ENCODE measurements around the gene EVC2.

EVC2 gene

DNA sequence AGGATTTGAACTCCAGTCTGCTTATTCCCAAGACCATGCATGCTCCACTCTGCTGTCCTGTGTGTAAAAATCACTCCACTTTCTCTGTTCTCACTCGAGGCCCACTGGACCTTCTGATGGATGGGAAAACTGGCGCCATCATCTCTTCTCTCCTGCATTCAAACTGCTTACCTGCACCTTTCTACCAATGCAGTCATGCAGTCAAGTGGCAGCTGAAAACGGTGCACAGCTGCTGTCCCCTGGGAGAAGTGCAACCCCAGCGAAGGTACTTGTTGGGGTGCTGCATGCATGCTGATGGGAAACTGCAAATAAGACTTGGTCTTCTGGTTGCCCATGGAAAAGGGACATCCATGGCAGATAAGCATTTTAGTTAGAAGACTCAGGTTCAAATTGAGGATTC lies 147.1 kb downstream of the EVC2 start:
- no peak for DNase-seq

DNA sequence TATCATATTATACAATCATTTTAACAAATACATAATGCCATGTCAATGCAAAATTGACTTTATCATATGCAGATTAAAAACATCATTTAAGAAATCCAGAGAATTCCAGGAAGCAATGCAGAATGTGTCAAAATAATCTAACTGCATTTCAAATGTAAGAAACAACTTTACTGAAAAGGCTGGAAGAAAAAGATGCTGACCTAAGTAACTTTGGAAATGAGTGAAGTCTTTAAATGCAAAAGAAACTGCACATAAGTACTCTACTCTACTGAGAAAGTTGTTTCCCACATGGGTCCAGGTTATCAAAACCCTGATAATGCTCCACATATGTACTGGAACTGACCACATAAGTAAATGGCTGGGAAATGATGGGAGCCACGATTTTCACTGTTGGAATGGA lies 149.9 kb downstream of the EVC2 start:
- DNase-seq, result no peak

DNA sequence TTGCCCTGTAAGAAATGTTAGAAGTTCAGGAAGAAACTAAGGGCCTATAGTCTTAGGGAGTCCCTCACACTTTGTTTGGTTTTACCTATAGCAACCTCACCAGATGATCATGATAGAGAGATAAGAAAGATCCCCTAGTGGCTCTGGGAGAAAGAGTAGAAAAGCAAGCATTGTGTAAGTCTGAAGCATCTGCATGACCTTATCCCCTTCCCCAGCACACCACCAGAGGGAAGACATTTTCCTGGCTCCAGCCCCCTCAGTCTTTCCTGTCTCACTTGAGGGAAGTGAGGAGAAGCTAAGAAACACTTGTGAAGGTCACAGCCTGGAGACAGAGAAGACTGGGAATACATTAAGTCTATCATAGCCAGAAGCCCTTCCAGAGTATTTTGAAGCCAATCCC lies 154.0 kb downstream of the EVC2 start:
- DNase-seq, result no peak

DNA sequence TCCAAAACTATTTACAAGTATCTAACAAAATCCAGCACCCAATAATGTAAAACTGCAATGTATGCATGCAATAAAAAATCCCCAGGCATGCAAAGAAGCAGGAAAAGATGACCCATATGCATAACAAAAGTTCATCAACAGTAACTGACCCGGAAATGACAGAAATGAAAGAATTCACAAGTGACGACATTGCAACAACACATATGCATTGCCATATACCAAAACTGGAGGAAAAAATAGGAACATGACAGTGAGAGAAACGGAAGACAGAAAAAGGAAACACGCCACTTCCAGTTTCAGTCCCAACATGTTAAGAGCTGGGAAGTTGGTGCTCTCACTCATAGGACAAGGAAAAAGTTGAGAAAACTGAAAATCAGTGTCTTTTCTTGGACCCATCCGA lies 154.6 kb downstream of the EVC2 start:
- DNase-seq, result no peak

DNA sequence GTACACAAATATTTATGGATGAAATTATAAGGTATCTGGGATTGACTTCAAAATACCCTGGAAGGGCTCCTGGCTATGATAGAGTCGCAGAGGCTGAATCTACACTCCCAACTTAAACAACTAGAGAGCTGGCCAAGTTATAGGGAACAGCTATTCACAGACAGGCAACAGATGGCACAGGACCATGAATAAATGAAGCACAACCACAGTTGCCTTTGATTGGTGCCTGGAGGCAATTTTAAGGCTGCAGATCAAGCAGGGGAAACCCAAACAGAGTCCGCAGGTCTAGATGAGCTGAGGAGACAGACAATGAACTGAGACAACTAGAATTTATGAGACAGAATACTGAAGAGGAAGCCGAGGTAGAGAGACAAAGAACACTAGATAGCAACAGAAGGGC lies 155.9 kb downstream of the EVC2 start:
- DNase-seq, result no peak

DNA sequence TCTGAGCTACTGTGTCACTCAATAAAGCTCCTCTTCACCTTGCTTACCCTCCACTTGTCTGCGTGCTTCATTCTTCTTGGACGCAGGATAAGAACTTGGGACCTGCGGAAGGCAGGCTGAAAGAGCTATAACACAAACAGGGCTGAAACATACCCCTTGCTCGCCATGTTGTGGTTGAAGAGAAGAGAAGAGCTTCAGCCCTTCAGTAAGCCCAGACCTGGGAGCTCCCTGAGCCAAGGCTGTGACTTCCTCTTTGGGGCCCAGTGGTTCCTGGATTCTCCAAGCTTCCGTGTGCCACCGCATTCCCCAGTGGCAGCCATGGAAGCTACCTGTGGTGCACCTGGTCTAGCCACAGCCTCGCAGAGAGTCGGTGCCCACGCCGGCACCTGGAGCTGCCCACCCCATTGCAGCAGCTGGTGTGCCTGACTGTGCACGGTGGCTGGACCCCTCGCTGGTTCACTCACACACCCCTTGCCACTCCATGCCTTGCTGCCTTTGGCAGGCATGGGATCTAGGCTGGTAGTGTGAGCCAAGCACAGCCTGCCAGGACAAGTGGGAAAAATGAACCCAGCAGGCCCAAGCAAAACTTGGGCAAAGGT lies 160.6 kb downstream of the EVC2 start:
- no peak for DNase-seq

DNA sequence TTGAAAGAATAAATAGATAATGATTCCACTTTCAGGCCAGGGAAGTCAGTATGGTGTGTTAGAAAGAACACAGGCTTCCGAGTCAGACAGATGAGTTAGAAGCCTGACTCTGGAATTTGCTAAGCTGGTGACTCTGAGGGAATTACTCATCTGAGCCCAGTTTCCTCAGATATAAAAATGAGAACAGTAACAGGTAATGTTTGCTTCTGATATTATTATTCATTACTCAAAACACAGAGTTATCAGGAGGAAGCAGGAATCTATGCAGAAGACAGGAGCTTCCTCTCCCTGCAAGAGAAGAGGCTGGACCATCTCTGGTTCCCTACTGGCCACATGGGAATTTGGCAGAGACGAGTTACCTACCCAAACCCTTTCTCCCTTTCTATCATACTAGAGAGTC lies 163.1 kb downstream of the EVC2 start:
- DNase-seq, result no peak

DNA sequence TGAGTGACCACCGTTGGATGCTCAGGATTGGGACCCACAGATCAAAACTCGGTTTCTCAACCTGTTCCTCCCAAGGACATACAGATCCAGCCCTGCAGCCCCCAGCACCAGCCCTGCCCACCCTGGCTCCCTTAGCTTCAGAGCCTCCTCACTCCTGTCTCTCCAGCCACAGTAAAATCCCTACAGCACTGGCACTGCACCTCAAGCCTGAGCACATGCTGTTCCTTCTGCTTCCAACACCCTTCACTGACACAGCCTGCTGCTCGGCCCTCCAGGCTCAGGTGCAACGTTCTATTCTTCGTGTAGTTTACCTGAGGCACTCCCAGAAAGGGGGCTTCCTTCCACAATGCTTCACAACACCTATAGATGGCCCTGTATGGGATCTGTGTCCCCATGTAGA lies 163.6 kb downstream of the EVC2 start:
- DNase-seq, result no peak

DNA sequence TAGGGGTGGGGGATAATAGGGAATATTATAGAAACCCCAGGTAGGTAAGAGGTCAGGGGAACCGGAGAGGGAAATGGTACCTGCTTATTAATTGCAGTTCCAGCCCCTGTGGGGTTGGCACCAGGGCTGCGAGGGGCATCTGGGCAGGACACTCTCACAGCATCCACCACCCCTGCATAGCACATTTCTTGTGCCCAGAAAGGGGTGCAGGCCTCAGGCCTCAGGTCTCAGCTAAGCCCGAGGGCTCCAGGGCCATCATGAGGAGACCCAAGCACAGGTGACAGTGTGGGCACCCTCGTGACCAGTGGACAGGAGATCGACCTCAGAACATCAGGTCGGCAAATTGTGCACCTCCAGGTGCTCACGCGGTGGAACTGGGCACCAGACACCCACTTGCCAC lies 164.7 kb downstream of the EVC2 start:
- DNase-seq, result no peak

DNA sequence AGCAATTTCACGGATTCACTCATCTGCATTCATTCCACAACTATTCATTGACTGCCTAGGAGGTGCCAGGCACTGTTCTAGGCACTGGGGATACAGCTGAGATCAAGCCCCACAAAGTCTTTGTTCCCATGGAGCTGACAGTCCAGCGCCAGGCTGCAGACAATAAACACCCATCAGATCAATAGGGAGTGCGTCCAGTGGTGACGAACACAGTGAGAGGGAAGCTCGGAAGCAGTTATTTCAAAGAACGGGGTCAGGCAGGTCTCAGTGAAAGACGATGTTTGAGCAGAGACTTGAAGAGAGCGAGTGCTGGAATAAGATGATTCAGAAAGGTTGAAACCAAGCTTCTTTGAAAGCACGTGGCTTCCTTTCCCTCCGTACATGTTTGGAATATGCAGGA lies 167.2 kb downstream of the EVC2 start:
- DNase-seq, result no peak

DNA sequence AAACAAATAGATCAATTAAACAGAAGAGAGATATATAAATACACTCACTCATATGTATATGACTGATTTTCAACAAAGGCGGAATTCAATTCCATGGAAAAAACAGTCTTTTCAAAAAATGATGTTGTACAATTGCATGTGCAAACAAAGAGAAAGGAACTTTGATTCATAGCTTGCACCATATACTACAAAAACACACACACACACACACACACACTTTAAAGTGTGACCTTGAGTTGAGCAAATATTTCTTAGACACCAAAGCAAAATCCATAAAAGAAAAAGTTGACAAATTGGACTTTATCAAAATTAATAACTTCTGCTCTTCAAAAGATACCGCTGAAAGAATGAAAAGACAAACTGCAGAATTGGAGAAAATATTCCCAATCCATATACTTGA lies 168.8 kb downstream of the EVC2 start:
- no peak for DNase-seq

DNA sequence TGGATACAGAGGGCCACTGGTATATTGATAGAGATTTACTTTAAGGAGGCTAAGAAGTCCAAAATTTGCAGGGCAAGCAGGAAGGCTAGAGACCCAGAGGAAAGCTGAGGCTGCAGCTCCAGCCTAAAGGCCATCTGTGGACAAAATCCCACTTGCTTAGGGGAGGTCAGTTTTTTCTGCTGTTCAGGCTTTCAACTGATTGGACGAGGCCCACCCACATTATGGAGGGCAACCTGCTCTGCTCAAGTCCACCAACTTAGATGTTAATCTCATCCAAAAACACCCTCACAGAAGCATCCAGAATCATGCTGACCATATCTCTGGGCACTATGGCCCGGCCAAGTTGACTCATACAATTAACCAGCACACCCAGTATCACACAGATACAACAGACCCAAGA lies 176.3 kb downstream of the EVC2 start:
- no peak for DNase-seq

DNA sequence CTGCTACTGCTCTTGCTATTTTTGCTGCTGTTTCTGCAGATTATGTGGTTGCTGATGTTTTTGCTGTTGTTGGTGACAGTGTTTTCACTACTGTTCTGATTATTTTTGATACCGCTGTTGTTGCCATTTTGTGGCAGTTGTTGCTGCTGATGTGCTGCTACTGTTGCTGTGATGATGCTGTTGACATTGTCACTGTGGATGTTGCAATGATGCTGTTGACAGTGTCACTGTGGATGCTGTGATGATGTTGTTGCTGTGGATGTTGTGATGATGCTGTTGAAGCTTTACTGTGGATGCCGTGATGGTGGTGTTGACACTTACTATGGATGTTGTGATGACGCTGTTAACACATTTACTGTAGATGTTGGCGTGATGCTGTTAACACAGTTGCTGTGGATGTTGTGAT lies 180.3 kb downstream of the EVC2 start:
- no peak for DNase-seq

DNA sequence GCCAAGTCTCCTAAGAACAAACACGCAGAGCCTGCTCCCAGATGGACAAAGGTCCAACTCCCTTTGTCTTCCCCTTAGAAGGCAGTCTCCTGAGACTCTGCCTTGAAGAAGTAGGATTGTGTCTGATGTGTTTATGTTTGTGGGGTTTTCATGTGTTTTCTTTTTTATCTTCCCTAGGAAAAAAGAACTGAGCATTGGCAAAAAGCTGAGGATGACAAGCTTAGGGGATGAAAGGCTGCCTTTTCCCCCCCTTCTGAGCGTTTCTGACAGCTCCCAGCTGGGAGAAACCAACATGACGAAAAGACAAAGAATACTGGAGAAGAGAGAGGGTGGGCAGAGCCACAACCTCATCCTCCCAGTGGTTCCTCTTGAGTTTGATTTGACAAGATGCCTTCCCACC lies 181.1 kb downstream of the EVC2 start:
- no peak for DNase-seq

DNA sequence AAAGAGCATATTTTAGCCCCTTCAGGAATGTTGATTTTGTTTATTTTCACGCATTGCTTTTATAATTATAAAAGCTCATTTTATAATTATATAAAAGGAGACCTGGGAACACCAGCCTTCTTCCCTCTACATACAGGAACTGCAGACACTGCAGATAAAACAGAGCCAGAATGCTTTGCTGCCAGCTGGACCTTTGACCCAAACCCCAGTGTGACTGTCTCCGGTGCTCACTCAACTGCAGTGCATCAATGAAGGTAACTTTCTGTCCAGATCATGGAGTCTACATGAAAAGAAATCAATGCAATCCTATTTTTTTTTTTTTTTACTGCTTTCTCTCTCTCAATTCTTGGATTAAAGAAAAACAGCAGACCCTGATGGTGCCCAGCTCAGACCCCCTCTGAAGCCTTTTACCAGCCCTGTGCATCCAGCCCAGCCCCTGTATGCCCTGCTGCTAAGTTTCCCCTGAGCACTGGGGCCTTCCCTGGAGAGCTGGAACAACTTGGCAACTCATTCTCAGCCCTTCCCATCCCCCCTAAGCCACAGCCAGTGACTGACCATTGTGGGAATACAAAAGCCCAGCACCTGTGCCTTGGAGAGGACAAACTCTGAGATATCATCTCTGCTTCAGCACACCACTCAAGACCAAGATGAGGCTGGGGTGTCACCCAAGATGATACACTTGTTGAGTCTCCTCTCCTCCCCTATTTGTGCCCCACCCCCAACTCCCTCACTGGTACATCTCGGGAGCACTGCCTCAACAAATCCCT lies 182.1 kb downstream of the EVC2 start:
- no peak for DNase-seq

DNA sequence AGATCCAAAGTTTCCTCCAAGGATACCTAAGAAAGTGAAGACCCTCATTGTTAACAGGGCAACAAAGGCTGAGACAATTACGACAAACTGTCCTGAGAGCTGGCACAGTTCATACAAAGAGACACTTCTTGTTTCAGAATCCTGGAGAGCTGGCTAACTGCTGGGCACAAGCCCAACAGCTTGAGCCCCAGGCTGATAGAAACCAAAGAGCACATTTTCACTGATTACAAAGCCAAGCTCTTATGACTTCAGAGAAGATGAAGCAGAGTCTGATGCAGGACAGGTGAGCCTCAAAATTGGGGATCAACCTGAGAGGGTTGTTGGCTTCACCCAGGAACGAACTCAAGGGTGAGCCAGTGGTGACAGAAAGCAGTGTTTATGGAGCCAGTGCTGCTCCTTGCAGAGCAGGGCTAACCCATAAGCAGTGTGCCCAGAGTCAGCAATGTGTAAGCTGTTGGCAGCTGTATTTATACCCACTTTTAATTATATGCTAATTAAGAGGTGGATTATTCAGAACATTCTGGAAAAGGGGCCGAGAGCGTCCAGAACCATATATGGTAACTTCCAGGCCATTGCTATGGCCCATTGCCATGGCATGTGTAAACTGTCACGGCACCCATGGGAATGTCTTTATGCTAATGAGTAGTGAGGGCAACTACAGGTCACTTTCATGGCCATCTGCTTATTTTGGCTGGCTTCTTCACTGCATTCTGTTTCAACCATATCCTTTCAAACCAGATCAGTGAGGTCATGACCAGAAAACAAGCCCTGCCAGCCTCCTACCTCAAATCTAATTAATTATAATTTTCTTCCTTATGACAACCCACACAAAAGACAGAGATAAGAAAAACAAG lies 183.7 kb downstream of the EVC2 start:
- peak; percentile 3 for DNase-seq

DNA sequence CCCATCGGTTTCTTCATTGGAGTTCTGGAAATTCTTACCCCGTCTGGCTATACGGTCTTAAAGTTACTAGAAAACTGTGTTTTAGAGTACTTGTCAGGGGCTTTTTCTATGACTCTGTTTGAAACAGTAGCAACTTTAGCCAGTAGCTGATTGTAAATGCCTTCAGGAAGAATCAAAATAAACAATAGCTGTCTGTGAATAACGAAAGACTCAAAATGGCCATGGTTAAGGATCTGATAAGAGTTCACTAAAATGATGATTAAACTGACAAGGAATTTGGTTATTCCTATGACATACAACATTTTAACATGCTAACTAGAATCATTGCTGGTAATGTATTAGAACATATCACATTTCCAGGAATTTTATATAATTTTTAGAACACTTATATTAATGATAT lies 191.0 kb downstream of the EVC2 start:
- no peak for DNase-seq

DNA sequence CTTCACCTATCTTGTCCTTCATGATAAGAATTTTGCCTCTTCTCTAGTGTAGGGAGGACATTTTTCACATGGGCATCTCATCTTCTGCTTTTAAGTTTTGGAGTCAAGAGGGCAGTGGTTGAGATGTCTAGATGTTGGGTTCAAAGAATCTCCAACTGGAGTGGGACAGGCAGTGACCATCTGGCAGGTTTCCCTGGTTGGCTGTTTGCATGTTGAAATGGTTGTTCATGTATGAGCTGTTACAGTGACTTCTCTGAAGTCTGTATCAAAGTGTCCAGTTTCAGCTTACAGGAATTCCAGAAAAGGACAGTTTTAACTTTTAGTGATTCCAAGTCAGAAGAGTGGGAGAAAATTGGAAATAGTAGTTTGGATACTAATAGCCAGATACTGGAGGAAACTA lies 192.7 kb downstream of the EVC2 start:
- DNase-seq, result no peak
